OCI-LY1 (cell line): Measurements from ENCODE around the gene MAP3K21.
A peak's percentile ranks its signal among the peaks of the same experiment; 100 is the strongest.

ENCODE experiments used
- H2AFZ ChIP-seq: fragments of 200-600 bp; sonication (generic), shearing (Covaris generic); 2 replicates; pipeline ENCODE4 v1.6.0; 2014; ENCODE audit warnings: antibody characterized with exemption, mild to moderate bottlenecking, low read length
- H3F3A ChIP-seq: fragments of 200-600 bp; sonication (generic), shearing (Covaris generic); 2 replicates; pipeline ENCODE4 v1.6.0; 2014; ENCODE audit warnings: mild to moderate bottlenecking, antibody characterized with exemption, low read length, moderate library complexity; ENCODE audit not compliant: insufficient read depth
- H3K27ac ChIP-seq: fragments of 200-600 bp; sonication (generic); 2 replicates; pipeline ENCODE4 v1.5.1; 2014; ENCODE audit warnings: low read length, mixed run types, mild to moderate bottlenecking, low read depth; ENCODE audit not compliant: poor library complexity, severe bottlenecking
- H3K27me3 ChIP-seq: fragments of 200-600 bp; sonication (generic); 2 replicates; pipeline ENCODE4 v1.6.0; 2014; ENCODE audit warnings: antibody characterized with exemption, mild to moderate bottlenecking, low read length, moderate library complexity; ENCODE audit not compliant: insufficient read depth
- H3K36me3 ChIP-seq: fragments of 200-600 bp; sonication (generic); 2 replicates; pipeline ENCODE4 v1.6.1; 2014; ENCODE audit warnings: mild to moderate bottlenecking, antibody characterized with exemption, low read length, moderate library complexity, mixed read lengths; ENCODE audit not compliant: insufficient read depth
- H3K4me1 ChIP-seq: fragments of 200-600 bp; sonication (generic); 2 replicates; pipeline ENCODE4 v1.5.1; 2014; ENCODE audit warnings: mild to moderate bottlenecking, low read length, moderate library complexity; ENCODE audit not compliant: insufficient read depth, severe bottlenecking
- H3K4me2 ChIP-seq: fragments of 200-600 bp; sonication (generic), shearing (Covaris generic); 2 replicates; pipeline ENCODE4 v1.6.1; 2014; ENCODE audit warnings: low read length
- H3K4me3 ChIP-seq: fragments of 200-600 bp; sonication (generic); 2 replicates; pipeline ENCODE4 v1.5.1; 2014; ENCODE audit warnings: low read length, low read depth, mild to moderate bottlenecking, mixed read lengths; ENCODE audit not compliant: poor library complexity, severe bottlenecking
- H3K79me2 ChIP-seq: fragments of 200-600 bp; shearing (Covaris generic); 2 replicates; pipeline ENCODE4 v1.6.1; 2016; ENCODE audit warnings: mixed run types, low read length, mixed read lengths; ENCODE audit not compliant: insufficient read depth
- H3K9ac ChIP-seq: fragments of 200-600 bp; sonication (generic), shearing (Covaris generic); 2 replicates; pipeline ENCODE4 v1.6.1; 2014; ENCODE audit warnings: mild to moderate bottlenecking, low read length, mixed read lengths
- H3K9me2 ChIP-seq: fragments of 200-600 bp; sonication (generic), shearing (Covaris generic); 2 replicates; pipeline ENCODE4 v1.6.1; 2014; ENCODE audit warnings: low read depth, mild to moderate bottlenecking, low read length, mixed read lengths
- H3K9me3 ChIP-seq: fragments of 200-600 bp; shearing (Covaris generic); 2 replicates; pipeline ENCODE4 v1.6.1; 2014; ENCODE audit warnings: low read length, mixed read lengths
- H4K20me1 ChIP-seq: fragments of 200-600 bp; sonication (generic), shearing (Covaris generic); 2 replicates; pipeline ENCODE4 v1.6.0; 2016; ENCODE audit warnings: mild to moderate bottlenecking, low read length; ENCODE audit not compliant: insufficient read depth
- CTCF ChIP-seq: fragments of 200-600 bp; sonication (generic), shearing (Covaris generic); IDR thresholded peaks from 2 replicates; pipeline ENCODE4 v1.5.1; 2017; ENCODE audit warnings: mild to moderate bottlenecking, antibody characterized with exemption, low read length, moderate library complexity, mixed read lengths
- EZH2 ChIP-seq: fragments of 200-600 bp; sonication (generic), shearing (Covaris generic); IDR thresholded peaks from 2 replicates; pipeline ENCODE4 v1.8.0; 2017; ENCODE audit warnings: borderline replicate concordance, mixed run types, mild to moderate bottlenecking, antibody characterized with exemption, low read length, moderate library complexity, mixed read lengths

Gene MAP3K21

GRCh38 chr1:233295237-233295974 lies 32.1 kb upstream of the MAP3K21 start, which contains the start of gene PCNX2:
Gene PCNX2, minus strand, starts transcription at chr1:233295725. Its CDS starts 247 bp downstream, at chr1:233295478.
- no peaks in the 10 kb centered on the region for H3K27me3 ChIP-seq
- no peaks in the 10 kb centered on the region for H3K9me3 ChIP-seq
- no peak for TF ChIP-seq EZH2
- no peak for TF ChIP-seq CTCF
- H3K36me3 ChIP-seq, result no peaks in the 10 kb centered on the region
- peaks cover 34% of the 10 kb centered on the region for H3K4me1 ChIP-seq
- H3K9ac ChIP-seq, result peak within 1 kb of the TSS; percentile 60
- H3K79me2 ChIP-seq, result no peaks in the 10 kb centered on the region
- H3K27ac ChIP-seq, result no peak within 1 kb of the TSS
- H3K4me3 ChIP-seq, result peak within 1 kb of the TSS; percentile 73
- peak within 1 kb of the TSS; percentile 69 for H3K4me2 ChIP-seq
- no peaks in the 10 kb centered on the region for H3F3A ChIP-seq
- H4K20me1 ChIP-seq, result no peaks in the 10 kb centered on the region
- no peaks in the 10 kb centered on the region for H3K9me2 ChIP-seq
- H2AFZ ChIP-seq, result peak within 1 kb of the TSS; percentile 89

- TF ChIP-seq CTCF (no peak), EZH2 (no peak)
These were observed 31.6 kb upstream of the MAP3K21 start for GRCh38 chr1:233295975-233296322.

GRCh38 chr1:233299450-233299849 lies 28.1 kb upstream of the MAP3K21 start:
- H3K36me3 ChIP-seq, result no peaks in the 10 kb centered on the region
- TF ChIP-seq EZH2, result no peak
- TF ChIP-seq CTCF, result no peak
- H3K27ac ChIP-seq, result no peak overlapping the region

More at GRCh38 chr1:233295975-233296322, 31.6 kb upstream of the MAP3K21 start:
- Histone ChIP-seq H3K27me3 (no peaks in the 10 kb centered on the region), H3K27ac (no peak overlapping the region), H3K9ac (peak overlapping the region; percentile 60), H3K36me3 (no peaks in the 10 kb centered on the region), H3K4me1 (peaks cover 34% of the 10 kb centered on the region), H3K4me2 (peak overlapping the region; percentile 69), H3K79me2 (no peaks in the 10 kb centered on the region), H3K4me3 (peak overlapping the region; percentile 73), H2AFZ (peak overlapping the region; percentile 89), H3K9me3 (no peaks in the 10 kb centered on the region), H3K9me2 (no peaks in the 10 kb centered on the region), H3F3A (no peaks in the 10 kb centered on the region), H4K20me1 (no peaks in the 10 kb centered on the region)

More at GRCh38 chr1:233299450-233299849, 28.1 kb upstream of the MAP3K21 start:
- H3K79me2 ChIP-seq, result no peaks in the 10 kb centered on the region
- H4K20me1 ChIP-seq, result no peaks in the 10 kb centered on the region
- H3K9me3 ChIP-seq, result no peaks in the 10 kb centered on the region
- no peak overlapping the region for H3K4me2 ChIP-seq
- H3K9me2 ChIP-seq, result no peaks in the 10 kb centered on the region
- no peak overlapping the region for H2AFZ ChIP-seq
- no peak overlapping the region for H3K9ac ChIP-seq
- H3K4me1 ChIP-seq, result peaks cover 16% of the 10 kb centered on the region
- H3K4me3 ChIP-seq, result no peak overlapping the region
- H3F3A ChIP-seq, result no peaks in the 10 kb centered on the region
- H3K27me3 ChIP-seq, result no peaks in the 10 kb centered on the region
